GM23338 (cell line): ENCODE results near the gene KCNMA1. TPM values are rescaled to one million over a fixed set of nuclear protein-coding genes. Genes with fewer than 3 reads are reported as not detected.

Experiments used
- ATAC-seq: fragments of 200-7000 bp; cut with Tn5 transposase; 3 replicates; pipeline ENCODE4 v1.9.1; 2020
- DNase-seq: peaks from one replicate; pipeline ENCODE4 v3.0.0-alpha.2; 2015; ENCODE audit warnings: low spot score
- H2AFZ ChIP-seq: fragments of 200-600 bp; sonication (generic); 2 replicates; pipeline ENCODE4 v1.8.0; 2016; ENCODE audit warnings: antibody characterized with exemption, mild to moderate bottlenecking, moderate library complexity
- H3F3A ChIP-seq: fragments of 200-600 bp; sonication (generic); replicated peaks from 2 replicates; pipeline ENCODE4 v1.8.0; 2017; ENCODE audit warnings: antibody characterized with exemption, mixed run types, low read depth
- H3K27ac ChIP-seq: fragments of 200-600 bp; sonication (generic); 2 replicates; pipeline ENCODE4 v1.6.1; 2016; ENCODE audit warnings: low read depth
- H3K27me3 ChIP-seq: fragments of 200-600 bp; sonication (generic); 2 replicates; pipeline ENCODE4 v1.8.0; 2016; ENCODE audit warnings: mild to moderate bottlenecking, mixed run types, moderate library complexity; ENCODE audit not compliant: insufficient read depth
- H3K36me3 ChIP-seq: fragments of 200-600 bp; sonication (generic); 2 replicates; pipeline ENCODE4 v1.8.0; 2016; ENCODE audit warnings: mild to moderate bottlenecking; ENCODE audit not compliant: insufficient read depth
- H3K4me1 ChIP-seq: fragments of 200-600 bp; sonication (generic); 2 replicates; pipeline ENCODE4 v1.8.0; 2016; ENCODE audit warnings: mild to moderate bottlenecking, moderate library complexity; ENCODE audit not compliant: insufficient read depth
- H3K4me2 ChIP-seq: fragments of 200-600 bp; sonication (generic); 2 replicates; pipeline ENCODE4 v1.7.1; 2017; ENCODE audit warnings: mixed run types
- H3K4me3 ChIP-seq: fragments of 200-600 bp; sonication (generic); 2 replicates; pipeline ENCODE4 v1.6.1; 2016; ENCODE audit warnings: mixed run types
- H3K79me2 ChIP-seq: fragments of 200-600 bp; sonication (generic); replicated peaks from 2 replicates; pipeline ENCODE4 v1.8.0; 2017; ENCODE audit warnings: mild to moderate bottlenecking; ENCODE audit not compliant: insufficient read depth
- H3K9me2 ChIP-seq: fragments of 200-600 bp; sonication (generic); 2 replicates; pipeline ENCODE4 v1.8.0; 2017; ENCODE audit not compliant: insufficient read depth
- H4K20me1 ChIP-seq: fragments of 200-600 bp; sonication (generic); replicated peaks from 2 replicates; pipeline ENCODE4 v1.8.0; 2017; ENCODE audit warnings: mild to moderate bottlenecking; ENCODE audit not compliant: insufficient read depth
- H3K27ac Mint-ChIP-seq: 2 replicates; pipeline ENCODE4 v1.8.0; 2020; ENCODE audit warnings: inconsistent platforms, mild to moderate bottlenecking, moderate library complexity, mixed read lengths
- H3K27me3 Mint-ChIP-seq: 3 replicates; pipeline ENCODE4 v1.8.0; 2022; ENCODE audit warnings: low read depth, mild to moderate bottlenecking, moderate library complexity, mixed read lengths, inconsistent platforms; ENCODE audit not compliant: insufficient read depth, poor library complexity
- H3K36me3 Mint-ChIP-seq: 3 replicates; pipeline ENCODE4 v1.8.0; 2021; ENCODE audit warnings: low read depth, mild to moderate bottlenecking, inconsistent platforms, moderate library complexity, mixed read lengths
- H3K4me1 Mint-ChIP-seq: 3 replicates; pipeline ENCODE4 v1.8.0; 2020; ENCODE audit warnings: mild to moderate bottlenecking, inconsistent platforms, mixed read lengths
- H3K4me3 Mint-ChIP-seq: 3 replicates; pipeline ENCODE4 v1.8.0; 2021; ENCODE audit warnings: moderate library complexity, mild to moderate bottlenecking, inconsistent platforms, mixed read lengths
- H3K9me3 Mint-ChIP-seq: 3 replicates; pipeline ENCODE4 v1.8.0; 2020; ENCODE audit warnings: moderate library complexity, mild to moderate bottlenecking, inconsistent platforms, mixed read lengths
- CREB1 ChIP-seq: fragments of 250-450 bp; sonication (Bioruptor Pico); IDR thresholded peaks from 2 replicates; pipeline ENCODE4 v1.5.0; 2020; ENCODE audit warnings: low read depth, mild to moderate bottlenecking, moderate library complexity
- EZH2 ChIP-seq: fragments of 200-600 bp; sonication (generic); IDR thresholded peaks from one replicate; pipeline ENCODE4 v1.8.0; 2017; ENCODE audit warnings: antibody characterized with exemption, mild to moderate bottlenecking, low read depth; ENCODE audit not compliant: unreplicated experiment
- EZH2phosphoT487 ChIP-seq: fragments of 200-600 bp; sonication (generic); IDR thresholded peaks from one replicate; pipeline ENCODE4 v1.8.1; 2018; ENCODE audit warnings: antibody characterized with exemption; ENCODE audit not compliant: unreplicated experiment
- JUNB ChIP-seq: IDR thresholded peaks from one replicate; pipeline ENCODE4 v1.6.1; 2016; ENCODE audit warnings: antibody characterized with exemption; ENCODE audit not compliant: unreplicated experiment
- NANOG ChIP-seq: IDR thresholded peaks from 2 replicates; pipeline ENCODE4 v1.6.1; 2016; ENCODE audit warnings: antibody characterized with exemption, borderline replicate concordance
- POLR2AphosphoS5 ChIP-seq: IDR thresholded peaks from 2 replicates; pipeline ENCODE4 v1.6.1; 2016; ENCODE audit warnings: antibody characterized with exemption, low read depth
- REST ChIP-seq: IDR thresholded peaks from one replicate; pipeline ENCODE4 v1.6.1; 2018; ENCODE audit warnings: antibody characterized with exemption; ENCODE audit not compliant: unreplicated experiment
- STAT1 ChIP-seq: IDR thresholded peaks from one replicate; pipeline ENCODE4 v1.6.1; 2016; ENCODE audit warnings: antibody characterized with exemption; ENCODE audit not compliant: unreplicated experiment
- ZNF331 ChIP-seq: fragments of 250-450 bp; sonication (Bioruptor Pico); IDR thresholded peaks from 2 replicates; pipeline ENCODE4 v1.5.0; 2020; ENCODE audit warnings: low read depth, mild to moderate bottlenecking, moderate library complexity
- polyA plus RNA-seq: library from polyadenylated mRNA; unstranded; fragments of >200 nt; fragmentation: Nextera tagmentation; extraction: Ambion mirVana; gene quantifications from 2 replicates; pipeline ENCODE4 v1.2.1, GENCODE V29; 2016
- total RNA-seq: library from RNA; depleted of rRNA; stranded (reverse); fragments of >200 nt; shearing (Covaris generic); gene quantifications from 2 replicates; pipeline ENCODE4 v1.2.3, GENCODE V29; 2014
- TF ChIP-seq, protein P1 (sequence below), 2 experiments: fragments of 200-600 bp in 1 of 2; sonication (generic) in 1 of 2; conservative IDR thresholded peaks; 2 replicates each; pipeline versions ENCODE4 v1.5.1 to v1.6.1; 2016 to 2017; ENCODE audit warnings: antibody characterized with exemption in 2 of 2, low read depth in 2 of 2, mild to moderate bottlenecking in 2 of 2, moderate library complexity in 1 of 2

The KCNMA1 gene
- total and polyA plus RNA-seq, 2 experiments from 2014 or later = 8.2 to 9.0 TPM

DNA sequence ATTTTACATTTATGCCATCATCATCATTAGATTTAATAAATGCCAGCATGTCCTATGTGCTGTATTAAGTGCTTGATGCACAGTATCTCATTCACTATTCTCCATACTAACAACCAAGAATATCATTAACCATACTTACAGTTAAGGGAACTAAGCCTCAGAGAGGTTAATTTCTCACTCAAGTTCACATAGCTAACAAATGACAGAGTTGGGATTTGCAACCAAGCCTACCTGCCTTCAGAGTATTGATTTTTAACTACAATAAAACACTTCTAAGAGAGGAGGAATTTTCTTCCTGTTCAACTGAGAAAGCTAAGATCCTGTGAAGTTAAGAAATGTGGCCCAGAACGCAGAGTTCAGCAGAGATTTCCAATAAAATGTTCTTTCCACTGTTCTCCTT is 403.0 kb downstream of the KCNMA1 start (continued):
- TF ChIP-seq JUNB = no peak
- no peak for TF ChIP-seq REST
- no peak for TF ChIP-seq STAT1
- TF ChIP-seq EZH2 = no peak

DNA sequence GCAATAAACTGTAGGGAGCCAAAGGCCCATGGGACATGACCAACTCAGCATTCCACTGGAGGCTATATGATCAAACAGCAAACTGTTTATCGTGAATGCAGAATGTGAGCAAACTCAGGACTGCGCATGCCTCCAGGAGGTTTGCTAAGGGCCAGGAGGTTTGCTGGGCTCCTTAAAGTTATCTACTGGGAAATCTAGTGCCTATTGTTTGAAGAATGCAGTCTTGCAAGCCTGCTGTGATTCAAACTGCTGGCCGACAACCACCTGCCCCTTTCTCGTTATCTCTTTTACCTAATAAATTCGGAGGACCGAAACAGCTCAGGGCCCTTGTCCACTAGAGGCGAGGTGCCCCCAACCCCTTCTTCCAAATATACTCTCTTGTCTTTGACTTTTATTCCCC is 404.1 kb downstream of the KCNMA1 start:
- Histone ChIP-seq H3K27ac (no peak overlapping the region), H4K20me1 (no peaks in the 10 kb centered on the region), H3F3A (no peaks in the 10 kb centered on the region), H3K79me2 (no peaks in the 10 kb centered on the region), H2AFZ (no peak overlapping the region), H3K27me3 (no peaks in the 10 kb centered on the region), H3K9me2 (no peaks in the 10 kb centered on the region), H3K4me2 (no peak overlapping the region), H3K4me3 (no peak overlapping the region), H3K4me1 (no peaks in the 10 kb centered on the region), H3K36me3 (no peaks in the 10 kb centered on the region)
- Mint-ChIP-seq H3K9me3 (peaks cover 4% of the 10 kb centered on the region), H3K27ac (no peak overlapping the region), H3K36me3 (no peaks in the 10 kb centered on the region), H3K4me1 (no peaks in the 10 kb centered on the region), H3K4me3 (no peak overlapping the region), H3K27me3 (no peaks in the 10 kb centered on the region)
- DNase-seq (no peak), ATAC-seq (no peak)
- no peak for TF ChIP-seq POLR2AphosphoS5
- no peak for TF ChIP-seq JUNB
- TF ChIP-seq, protein P1, sequence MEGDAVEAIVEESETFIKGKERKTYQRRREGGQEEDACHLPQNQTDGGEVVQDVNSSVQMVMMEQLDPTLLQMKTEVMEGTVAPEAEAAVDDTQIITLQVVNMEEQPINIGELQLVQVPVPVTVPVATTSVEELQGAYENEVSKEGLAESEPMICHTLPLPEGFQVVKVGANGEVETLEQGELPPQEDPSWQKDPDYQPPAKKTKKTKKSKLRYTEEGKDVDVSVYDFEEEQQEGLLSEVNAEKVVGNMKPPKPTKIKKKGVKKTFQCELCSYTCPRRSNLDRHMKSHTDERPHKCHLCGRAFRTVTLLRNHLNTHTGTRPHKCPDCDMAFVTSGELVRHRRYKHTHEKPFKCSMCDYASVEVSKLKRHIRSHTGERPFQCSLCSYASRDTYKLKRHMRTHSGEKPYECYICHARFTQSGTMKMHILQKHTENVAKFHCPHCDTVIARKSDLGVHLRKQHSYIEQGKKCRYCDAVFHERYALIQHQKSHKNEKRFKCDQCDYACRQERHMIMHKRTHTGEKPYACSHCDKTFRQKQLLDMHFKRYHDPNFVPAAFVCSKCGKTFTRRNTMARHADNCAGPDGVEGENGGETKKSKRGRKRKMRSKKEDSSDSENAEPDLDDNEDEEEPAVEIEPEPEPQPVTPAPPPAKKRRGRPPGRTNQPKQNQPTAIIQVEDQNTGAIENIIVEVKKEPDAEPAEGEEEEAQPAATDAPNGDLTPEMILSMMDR (conservative IDR thresholded peaks at IDR 0.05; ENCODE audit: low read depth in 2 of 2) = no peak
- no peak for TF ChIP-seq CREB1 (CRISPR knock-in tag)
- TF ChIP-seq EZH2 = no peak
- TF ChIP-seq NANOG = no peak
- no peak for TF ChIP-seq ZNF331 (CRISPR knock-in tag)
- no peak for TF ChIP-seq EZH2phosphoT487
- no peak for TF ChIP-seq STAT1
- TF ChIP-seq REST = no peak
